ENCODE results near the gene TIMP4.

Gene TIMP4

GRCh38 chr3:12177126-12177525 is 18.4 kb upstream of the TIMP4 start:
- Histone ChIP-seq H3K27ac (no peak overlapping the region), H3K4me3 (no peak overlapping the region), H3K4me1 (peaks cover 33% of the 10 kb centered on the region), H4K20me1 (peaks cover 40% of the 10 kb centered on the region), H3K4me2 (peak overlapping the region; percentile 67; the same call in 1 of the 2 replicates), H3K9me3 (peaks cover 14% of the 10 kb centered on the region), H3K9ac (no peak overlapping the region), H3K27me3 (peaks cover 18% of the 10 kb centered on the region; the same call in 1 of the 2 replicates), H3K36me3 (no peaks in the 10 kb centered on the region)
- no peak for TF ChIP-seq Cebpa-rat (IDR thresholded peaks at IDR 0.05)

- peaks cover 28% of the 10 kb centered on the region; the same call in 1 of the 2 replicates for H4K20me1 ChIP-seq
- no peak overlapping the region for H3K4me2 ChIP-seq
- H3K9ac ChIP-seq, result no peak overlapping the region
- H3K4me3 ChIP-seq, result no peak overlapping the region
- H3K27me3 ChIP-seq, result peaks cover 13% of the 10 kb centered on the region; the same call in 1 of the 2 replicates
- peaks cover 21% of the 10 kb centered on the region for H3K4me1 ChIP-seq
- H3K36me3 ChIP-seq, result no peaks in the 10 kb centered on the region
- no peak overlapping the region for H3K27ac ChIP-seq
- no peak for TF ChIP-seq Cebpa-rat (IDR thresholded peaks at IDR 0.05)
- H3K9me3 ChIP-seq, result peaks cover 23% of the 10 kb centered on the region
Measured at GRCh38 chr3:12175844-12176453, 17.2 kb upstream of the TIMP4 start.

GRCh38 chr3:12175137-12175593 is 16.5 kb upstream of the TIMP4 start:
- H3K27me3 ChIP-seq, result peaks cover 5% of the 10 kb centered on the region; the same call in 1 of the 2 replicates
- TF ChIP-seq Cebpa-rat (IDR thresholded peaks at IDR 0.05), result no peak
- peaks cover 23% of the 10 kb centered on the region for H3K9me3 ChIP-seq
- H3K9ac ChIP-seq, result no peak overlapping the region
- no peak overlapping the region for H3K27ac ChIP-seq
- H3K4me3 ChIP-seq, result no peak overlapping the region
- peaks cover 21% of the 10 kb centered on the region; the same call in 1 of the 2 replicates for H4K20me1 ChIP-seq
- H3K4me2 ChIP-seq, result no peak overlapping the region
- H3K4me1 ChIP-seq, result peaks cover 21% of the 10 kb centered on the region
- H3K36me3 ChIP-seq, result no peaks in the 10 kb centered on the region

- no peak overlapping the region for H3K9ac ChIP-seq
- H3K27me3 ChIP-seq, result no peaks in the 10 kb centered on the region
- H3K4me3 ChIP-seq, result no peak overlapping the region
- H3K4me2 ChIP-seq, result no peak overlapping the region
- TF ChIP-seq Cebpa-rat (IDR thresholded peaks at IDR 0.05), result no peak
- no peaks in the 10 kb centered on the region for H3K4me1 ChIP-seq
- no peak overlapping the region for H3K27ac ChIP-seq
- H3K36me3 ChIP-seq, result no peaks in the 10 kb centered on the region
- no peaks in the 10 kb centered on the region for H4K20me1 ChIP-seq
- peaks cover 23% of the 10 kb centered on the region for H3K9me3 ChIP-seq
Measured at GRCh38 chr3:12170207-12170606, 11.5 kb upstream of the TIMP4 start.

GRCh38 chr3:12165909-12166308 is 7.2 kb upstream of the TIMP4 start:
- no peaks in the 10 kb centered on the region for H3K4me1 ChIP-seq
- H3K4me2 ChIP-seq, result no peak overlapping the region
- H3K27me3 ChIP-seq, result no peaks in the 10 kb centered on the region
- no peaks in the 10 kb centered on the region for H4K20me1 ChIP-seq
- H3K9ac ChIP-seq, result no peak overlapping the region
- H3K36me3 ChIP-seq, result no peaks in the 10 kb centered on the region
- no peak overlapping the region for H3K4me3 ChIP-seq
- no peak overlapping the region for H3K27ac ChIP-seq
- TF ChIP-seq Cebpa-rat (IDR thresholded peaks at IDR 0.05), result no peak
- H3K9me3 ChIP-seq, result no peaks in the 10 kb centered on the region

- H3K4me3 ChIP-seq, result no peak overlapping the region
- no peaks in the 10 kb centered on the region for H3K36me3 ChIP-seq
- no peak overlapping the region for H3K4me2 ChIP-seq
- no peak for TF ChIP-seq Cebpa-rat (IDR thresholded peaks at IDR 0.05)
- no peaks in the 10 kb centered on the region for H4K20me1 ChIP-seq
- H3K27ac ChIP-seq, result no peak overlapping the region
- H3K9me3 ChIP-seq, result no peaks in the 10 kb centered on the region
- peaks cover 28% of the 10 kb centered on the region for H3K4me1 ChIP-seq
- no peak overlapping the region for H3K9ac ChIP-seq
- peaks cover 3% of the 10 kb centered on the region; the same call in 1 of the 2 replicates for H3K27me3 ChIP-seq
Measured at GRCh38 chr3:12159227-12159601, 502 bp upstream of the TIMP4 start.

GRCh38 chr3:12157026-12157425 is 1.7 kb downstream of the TIMP4 start:
- no peak overlapping the region for H3K9ac ChIP-seq
- H3K4me2 ChIP-seq, result peak overlapping the region; percentile 74
- no peaks in the 10 kb centered on the region for H4K20me1 ChIP-seq
- TF ChIP-seq Cebpa-rat (IDR thresholded peaks at IDR 0.05), result no peak
- H3K27ac ChIP-seq, result peak overlapping the region; percentile 51; the same call in 1 of the 2 replicates
- peaks cover 28% of the 10 kb centered on the region for H3K4me1 ChIP-seq
- peaks cover 3% of the 10 kb centered on the region; the same call in 1 of the 2 replicates for H3K27me3 ChIP-seq
- H3K9me3 ChIP-seq, result no peaks in the 10 kb centered on the region
- H3K4me3 ChIP-seq, result no peak overlapping the region
- H3K36me3 ChIP-seq, result no peaks in the 10 kb centered on the region

- no peak overlapping the region for H3K9ac ChIP-seq
- H3K27ac ChIP-seq, result no peak overlapping the region
- no peak overlapping the region for H3K4me3 ChIP-seq
- H3K9me3 ChIP-seq, result no peaks in the 10 kb centered on the region
- TF ChIP-seq Cebpa-rat (IDR thresholded peaks at IDR 0.05), result no peak
- no peaks in the 10 kb centered on the region for H4K20me1 ChIP-seq
- H3K27me3 ChIP-seq, result peaks cover 3% of the 10 kb centered on the region; the same call in 1 of the 2 replicates
- peaks cover 28% of the 10 kb centered on the region for H3K4me1 ChIP-seq
- H3K36me3 ChIP-seq, result no peaks in the 10 kb centered on the region
- peak overlapping the region; percentile 74 for H3K4me2 ChIP-seq
Measured at GRCh38 chr3:12155828-12156227, 2.9 kb downstream of the TIMP4 start.

GRCh38 chr3:12155264-12155663 is 3.4 kb downstream of the TIMP4 start:
- H3K4me3 ChIP-seq, result no peak overlapping the region
- H3K9ac ChIP-seq, result no peak overlapping the region
- no peak overlapping the region for H3K27ac ChIP-seq
- no peak for TF ChIP-seq Cebpa-rat (IDR thresholded peaks at IDR 0.05)
- no peaks in the 10 kb centered on the region for H3K9me3 ChIP-seq
- H3K36me3 ChIP-seq, result no peaks in the 10 kb centered on the region
- H3K27me3 ChIP-seq, result peaks cover 3% of the 10 kb centered on the region; the same call in 1 of the 2 replicates
- H3K4me1 ChIP-seq, result peaks cover 28% of the 10 kb centered on the region
- no peaks in the 10 kb centered on the region for H4K20me1 ChIP-seq
- peak overlapping the region; percentile 74; the same call in 1 of the 2 replicates for H3K4me2 ChIP-seq

- Histone ChIP-seq H3K27ac (no peak overlapping the region), H3K4me1 (peaks cover 28% of the 10 kb centered on the region), H3K27me3 (peaks cover 3% of the 10 kb centered on the region; the same call in 1 of the 2 replicates), H3K9ac (no peak overlapping the region), H3K4me3 (no peak overlapping the region), H3K4me2 (no peak overlapping the region), H4K20me1 (no peaks in the 10 kb centered on the region), H3K36me3 (no peaks in the 10 kb centered on the region), H3K9me3 (no peaks in the 10 kb centered on the region)
- no peak for TF ChIP-seq Cebpa-rat (IDR thresholded peaks at IDR 0.05)
Measured at GRCh38 chr3:12154151-12154550, 4.6 kb downstream of the TIMP4 start.
